Astrocyte (in vitro differentiated cells and primary cell): ENCODE data around the gene LRRC31.

Source experiments
- EZH2 ChIP-seq: IDR thresholded peaks from 2 replicates; pipeline ENCODE4 v1.6.1; 2012; ENCODE audit warnings: mild to moderate bottlenecking, low read length, inconsistent platforms; ENCODE audit not compliant: insufficient read depth
- TF ChIP-seq, protein P1 (sequence below): IDR thresholded peaks from 2 replicates; pipeline ENCODE4 v1.5.1; 2011; ENCODE audit warnings: low read depth, mild to moderate bottlenecking, inconsistent platforms, low read length, moderate library complexity; ENCODE audit not compliant: insufficient read depth

DNA sequence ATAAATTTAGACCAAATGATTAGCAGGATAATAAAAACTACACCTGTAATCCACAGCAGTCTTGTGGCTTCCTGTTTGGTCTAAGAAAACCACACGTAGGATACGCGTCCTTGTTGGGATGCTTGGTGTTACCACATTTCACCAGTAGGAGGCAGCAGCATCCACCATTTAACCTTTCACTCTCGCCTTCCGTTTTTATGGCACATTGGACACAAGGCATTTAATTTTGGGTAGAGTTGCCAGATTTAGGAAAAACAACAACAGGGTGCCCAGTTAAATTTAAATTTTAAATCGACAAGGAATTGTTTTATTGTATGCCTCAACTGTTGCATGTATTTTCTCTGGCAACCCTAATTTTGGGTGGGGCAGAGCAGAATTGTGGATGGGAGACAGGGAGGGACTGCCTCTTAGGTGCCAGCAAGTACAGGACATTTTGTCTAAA lies 6.3 kb downstream of the LRRC31 start:
- TF ChIP-seq, protein P1, sequence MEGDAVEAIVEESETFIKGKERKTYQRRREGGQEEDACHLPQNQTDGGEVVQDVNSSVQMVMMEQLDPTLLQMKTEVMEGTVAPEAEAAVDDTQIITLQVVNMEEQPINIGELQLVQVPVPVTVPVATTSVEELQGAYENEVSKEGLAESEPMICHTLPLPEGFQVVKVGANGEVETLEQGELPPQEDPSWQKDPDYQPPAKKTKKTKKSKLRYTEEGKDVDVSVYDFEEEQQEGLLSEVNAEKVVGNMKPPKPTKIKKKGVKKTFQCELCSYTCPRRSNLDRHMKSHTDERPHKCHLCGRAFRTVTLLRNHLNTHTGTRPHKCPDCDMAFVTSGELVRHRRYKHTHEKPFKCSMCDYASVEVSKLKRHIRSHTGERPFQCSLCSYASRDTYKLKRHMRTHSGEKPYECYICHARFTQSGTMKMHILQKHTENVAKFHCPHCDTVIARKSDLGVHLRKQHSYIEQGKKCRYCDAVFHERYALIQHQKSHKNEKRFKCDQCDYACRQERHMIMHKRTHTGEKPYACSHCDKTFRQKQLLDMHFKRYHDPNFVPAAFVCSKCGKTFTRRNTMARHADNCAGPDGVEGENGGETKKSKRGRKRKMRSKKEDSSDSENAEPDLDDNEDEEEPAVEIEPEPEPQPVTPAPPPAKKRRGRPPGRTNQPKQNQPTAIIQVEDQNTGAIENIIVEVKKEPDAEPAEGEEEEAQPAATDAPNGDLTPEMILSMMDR, result peak; percentile 97
- TF ChIP-seq EZH2, result no peak
